Spleen (tissue), 11 donors: Measurements from ENCODE around the gene GAL3ST2. TPM values are rescaled to one million over a fixed set of nuclear protein-coding genes. Genes with fewer than 3 reads are reported as not detected.

Source experiments
- DNase-seq: peaks from one replicate; pipeline ENCODE4 v3.0.0-alpha.2; 2020
- H3K27ac ChIP-seq, 8 donors: fragments of 200-600 bp; sonication (generic) in 7 of 8; 1 replicate in 4 of 8; 2 replicates in 4 of 8; pipeline versions ENCODE4 v1.5.0 to v1.8.0; 2016 to 2021; ENCODE audit warnings: inconsistent platforms in 4 of 8, mild to moderate bottlenecking in 4 of 8, moderate library complexity in 1 of 8
- H3K27me3 ChIP-seq, 7 donors: fragments of 200-600 bp; sonication (generic) in 6 of 7; replicated peaks in 1 of 7; 1 replicate in 4 of 7; 2 replicates in 3 of 7; pipeline versions ENCODE4 v1.5.0 to v1.8.0; 2016 to 2021; ENCODE audit warnings: inconsistent platforms in 3 of 7, mild to moderate bottlenecking in 1 of 7
- H3K36me3 ChIP-seq, 6 donors: fragments of 200-600 bp; sonication (generic) in 5 of 6; 1 replicate in 4 of 6; 2 replicates in 2 of 6; pipeline versions ENCODE4 v1.5.0 to v1.8.0; 2016 to 2021; ENCODE audit warnings: inconsistent platforms in 2 of 6
- H3K4me1 ChIP-seq, 6 donors: fragments of 200-600 bp; sonication (generic) in 5 of 6; 1 replicate in 3 of 6; 2 replicates in 3 of 6; pipeline versions ENCODE4 v1.5.0 to v1.8.0; 2016 to 2021; ENCODE audit warnings: inconsistent platforms in 3 of 6
- H3K4me3 ChIP-seq, 8 donors: fragments of 200-600 bp; sonication (generic) in 7 of 8; 1 replicate in 4 of 8; 2 replicates in 4 of 8; pipeline versions ENCODE4 v1.5.0 to v1.8.0; 2016 to 2021; ENCODE audit warnings: inconsistent platforms in 4 of 8, mild to moderate bottlenecking in 4 of 8, moderate library complexity in 2 of 8
- H3K9me3 ChIP-seq, 8 donors: fragments of 200-600 bp; sonication (generic) in 7 of 8; 1 replicate in 4 of 8; 2 replicates in 4 of 8; pipeline versions ENCODE4 v1.5.0 to v1.8.0; 2016 to 2021; ENCODE audit warnings: inconsistent platforms in 4 of 8
- POLR2A ChIP-seq, 3 donors: fragments of 450-650 bp; IDR thresholded peaks; one replicate each; pipeline ENCODE4 v1.5.1; 2017; ENCODE audit warnings: antibody characterized with exemption in 3 of 3, mild to moderate bottlenecking in 1 of 3
- POLR2AphosphoS5 ChIP-seq, 3 donors: sonication (generic); formaldehyde crosslinking; IDR thresholded peaks; one replicate each; pipeline ENCODE4 v1.5.1; 2017; ENCODE audit warnings: antibody characterized with exemption in 3 of 3
- WGBS, 5 donors: extraction: QIAGEN DNeasy Blood & Tissue Kit in 3 of 5; methylation state at CpG; one replicate each; pipeline versions ENCODE4 v1.1.5 to v1.1.7; 2013 to 2018; 5-methylcytosine and 5-hydroxymethylcytosine counted together
- intact Hi-C: fragments of 100-400 bp; cut with DNase I; formaldehyde crosslinking; loops from one replicate; pipeline ENCODE4 v1.15.0; 2023; ENCODE audit warnings: low total_unique reads
- polyA plus RNA-seq, 3 donors: library from polyadenylated mRNA; stranded (reverse); fragments of 200-250 nt; gene quantifications; one replicate each; pipeline ENCODE4 v1.2.1, GENCODE V29; 2013
- total RNA-seq, 7 donors: library from RNA; depleted of rRNA in 3 of 7; stranded (reverse); fragments of >200 nt in 3 of 7; fragmentation: NEBNext Ultra II Directional in 4 of 7; extraction: Animal tissue kit (Norgen Biotek cat#: 25700) in 4 of 7; gene quantifications; one replicate each; pipeline versions ENCODE4 v1.1.0 to v1.2.1, GENCODE V29; 2016 to 2021
- TF ChIP-seq, protein P1 (sequence below), 11 experiments: fragments of 200-600 bp in 7 of 11; fragments of 450-650 bp in 4 of 11; sonication (generic) in 4 of 11; IDR thresholded peaks in 8 of 11; conservative IDR thresholded peaks in 3 of 11; 1 replicate in 7 of 11; 2 replicates in 4 of 11; pipeline versions ENCODE4 v1.4.0 to v1.8.0; 2016 to 2021; ENCODE audit warnings: antibody characterized with exemption in 11 of 11, inconsistent platforms in 4 of 11, mild to moderate bottlenecking in 1 of 11
- donor health status: healthy with polysubstance abuse.
- donor health status: DM: no; HTN: no; CAD: no; lungs with moderate emphysema.
- donor health status: DM: no; HTN: no; CAD: no.
- donor health status: Bipolar disorder and iron deficiency.
- donor health status: healthy.
- donor health status: DM: no; HTN: no; CAD: no.
- donor health status: DM: yes; HTN: yes; CAD: no.

The GAL3ST2 gene
- total and polyA plus RNA-seq, 10 donors = 0.25 to 0.85 TPM; not detected in 8

- H3K27me3 ChIP-seq = no peaks in the 10 kb centered on the region
- H3K27ac ChIP-seq = no peak overlapping the region
- no peak for TF ChIP-seq POLR2AphosphoS5 (IDR thresholded peaks at IDR 0.05)
- TF ChIP-seq, protein P1, sequence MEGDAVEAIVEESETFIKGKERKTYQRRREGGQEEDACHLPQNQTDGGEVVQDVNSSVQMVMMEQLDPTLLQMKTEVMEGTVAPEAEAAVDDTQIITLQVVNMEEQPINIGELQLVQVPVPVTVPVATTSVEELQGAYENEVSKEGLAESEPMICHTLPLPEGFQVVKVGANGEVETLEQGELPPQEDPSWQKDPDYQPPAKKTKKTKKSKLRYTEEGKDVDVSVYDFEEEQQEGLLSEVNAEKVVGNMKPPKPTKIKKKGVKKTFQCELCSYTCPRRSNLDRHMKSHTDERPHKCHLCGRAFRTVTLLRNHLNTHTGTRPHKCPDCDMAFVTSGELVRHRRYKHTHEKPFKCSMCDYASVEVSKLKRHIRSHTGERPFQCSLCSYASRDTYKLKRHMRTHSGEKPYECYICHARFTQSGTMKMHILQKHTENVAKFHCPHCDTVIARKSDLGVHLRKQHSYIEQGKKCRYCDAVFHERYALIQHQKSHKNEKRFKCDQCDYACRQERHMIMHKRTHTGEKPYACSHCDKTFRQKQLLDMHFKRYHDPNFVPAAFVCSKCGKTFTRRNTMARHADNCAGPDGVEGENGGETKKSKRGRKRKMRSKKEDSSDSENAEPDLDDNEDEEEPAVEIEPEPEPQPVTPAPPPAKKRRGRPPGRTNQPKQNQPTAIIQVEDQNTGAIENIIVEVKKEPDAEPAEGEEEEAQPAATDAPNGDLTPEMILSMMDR (IDR thresholded peaks at IDR 0.05 in 8 of 11, conservative IDR thresholded peaks at IDR 0.05 in 3 of 11) = no peak
- TF ChIP-seq POLR2A (IDR thresholded peaks at IDR 0.05) = no peak
- peaks cover 0 to 6% (median 0%) of the 10 kb centered on the region in 8 donors for H3K9me3 ChIP-seq
- no peaks in the 10 kb centered on the region for H3K4me1 ChIP-seq
- 86 to 90% (median 87%) methylated on average over 27 to 31 of the region's 31 CpGs for WGBS, 5 donors
- no peak for DNase-seq
- H3K36me3 ChIP-seq = no peaks in the 10 kb centered on the region
- intact Hi-C loops = no loop called here
- no peak overlapping the region for H3K4me3 ChIP-seq
Measured at GRCh38 chr2:241795021-241795999, 18.7 kb downstream of the GAL3ST2 start.

GRCh38 chr2:241796209-241796608, 19.6 kb downstream of the GAL3ST2 start:
- 88 to 97% (median 90%) methylated on average over 12 to 13 of the region's 13 CpGs for WGBS, 5 donors
- H3K4me1 ChIP-seq = no peaks in the 10 kb centered on the region
- H3K27ac ChIP-seq = no peak overlapping the region
- no peak for DNase-seq
- intact Hi-C loops = no loop called here
- no peaks in the 10 kb centered on the region for H3K27me3 ChIP-seq
- H3K9me3 ChIP-seq = peaks cover 0 to 1% (median 0%) of the 10 kb centered on the region in 8 donors
- TF ChIP-seq POLR2A (IDR thresholded peaks at IDR 0.05) (no peak), POLR2AphosphoS5 (IDR thresholded peaks at IDR 0.05) (no peak)
- TF ChIP-seq, protein P1 (IDR thresholded peaks at IDR 0.05 in 8 of 11, conservative IDR thresholded peaks at IDR 0.05 in 3 of 11) = no peak
- no peak overlapping the region for H3K4me3 ChIP-seq
- no peaks in the 10 kb centered on the region for H3K36me3 ChIP-seq

DNA sequence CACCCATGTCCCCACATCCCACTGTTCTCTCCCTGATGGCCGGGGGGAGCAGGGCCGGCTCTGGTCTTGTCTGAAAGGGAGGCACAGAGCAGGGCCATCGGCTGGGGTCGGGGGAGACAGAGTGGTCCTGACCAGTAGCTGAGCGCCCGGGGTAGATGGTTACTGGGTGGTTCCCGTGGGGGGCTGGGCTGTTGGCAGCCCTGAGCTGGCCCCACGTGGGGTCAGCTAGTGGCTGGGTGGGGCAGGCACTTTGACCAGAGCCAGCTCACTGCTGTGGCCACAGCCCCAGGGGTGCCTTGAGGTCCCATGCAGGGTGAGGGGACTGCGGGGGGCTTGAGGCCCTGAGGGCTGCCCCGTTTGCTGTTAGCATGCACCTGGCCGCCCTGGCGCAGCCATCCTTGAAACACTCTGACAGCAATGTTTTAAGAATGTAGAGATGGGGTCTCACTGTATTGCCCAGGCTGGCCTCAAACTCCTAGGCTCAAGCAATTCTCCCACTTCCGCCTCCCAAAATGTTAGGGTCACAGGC, 20.1 kb downstream of the GAL3ST2 start:
- no peaks in the 10 kb centered on the region for H3K4me1 ChIP-seq
- DNase-seq = peak; percentile 65
- 89 to 92% (median 91%) methylated on average over 12 to 13 of the region's 13 CpGs for WGBS, 5 donors

More for the DNA sequence above, 20.1 kb downstream of the GAL3ST2 start:
- TF ChIP-seq POLR2A (IDR thresholded peaks at IDR 0.05) (no peak), POLR2AphosphoS5 (IDR thresholded peaks at IDR 0.05) (no peak)
- TF ChIP-seq, protein P1 (IDR thresholded peaks at IDR 0.05 in 8 of 11, conservative IDR thresholded peaks at IDR 0.05 in 3 of 11) = no peak
- peaks cover 0 to under 1% (median 0%) of the 10 kb centered on the region in 7 donors for H3K27me3 ChIP-seq
- H3K9me3 ChIP-seq = no peaks in the 10 kb centered on the region
- no peaks in the 10 kb centered on the region for H3K36me3 ChIP-seq
- no peak overlapping the region for H3K4me3 ChIP-seq
- H3K27ac ChIP-seq = no peak overlapping the region
- intact Hi-C loops = no loop called here
